ENCODE data around the gene RASGRP4. TPM values are rescaled to one million over a fixed set of nuclear protein-coding genes. Genes with fewer than 3 reads are reported as not detected.

Gene RASGRP4
- total RNA-seq, 3 donors from 2014 or later: 0.66 to 8.8 (median 1.6) TPM

- Histone ChIP-seq H3K36me3 (no peaks in the 10 kb centered on the region), H3K27me3 (peaks cover 0 to 48% of the 10 kb centered on the region in 2 donors), H3K4me1 (no peaks in the 10 kb centered on the region), H3K4me3 (no peak overlapping the region), H3K9me3 (no peaks in the 10 kb centered on the region), H3K27ac (no peak overlapping the region)
- no peak for DNase-seq (ENCODE audit: low spot score in 2 of 2)
- intact Hi-C loops (cut with DNase I; ENCODE audit: low total_unique reads): loop anchor here (5.0 kb wide), 1 partner anchor 1348 kb away; no protein-coding TSS in a partner anchor
- TF ChIP-seq POLR2AphosphoS5 (IDR thresholded peaks at IDR 0.05) (no peak), CTCF (IDR thresholded peaks at IDR 0.05) (no peak), POLR2A (IDR thresholded peaks at IDR 0.05) (no peak)
Observed at GRCh38 chr19:38359242-38360021, 66.6 kb downstream of the RASGRP4 start.

Other genes starting within 250 kb of the RASGRP4 start
- not detected for gene DPF1, start 202.0 kb downstream of the RASGRP4 start, total RNA-seq
- 10 to 100 TPM; 39.1 to 83.2 (median 51.2) TPM for gene PPP1R14A, start 169.8 kb downstream of the RASGRP4 start, total RNA-seq
- 100 to 1,000 TPM in 2 of 3 donors, 10 to 100 TPM in 1; 17.1 to 639 (median 492) TPM for gene SPINT2, start 161.6 kb downstream of the RASGRP4 start, total RNA-seq
- gene C19orf33, start 122.0 kb downstream of the RASGRP4 start, total RNA-seq: 10 to 100 TPM in 2 of 3 donors, 1 to 10 TPM in 1; 3.5 to 19.3 (median 13.1) TPM
- gene YIF1B, start 110.3 kb downstream of the RASGRP4 start, total RNA-seq: 10 to 100 TPM; 20.5 to 28.8 (median 27.7) TPM
- gene KCNK6, start 106.4 kb downstream of the RASGRP4 start, total RNA-seq: 1 to 10 TPM; 3.5 to 5.1 (median 3.6) TPM
- gene CATSPERG, start 90.4 kb downstream of the RASGRP4 start, total RNA-seq: 1 to 10 TPM; 6.4 to 7.8 (median 6.9) TPM
- 100 to 1,000 TPM; 203 to 598 (median 218) TPM for gene PSMD8, start 51.6 kb downstream of the RASGRP4 start, total RNA-seq
- gene GGN, start 38.2 kb downstream of the RASGRP4 start, total RNA-seq: under 1 TPM; 0.16 to 0.44 (median 0.33) TPM
- under 1 TPM; 0.16 to 0.66 (median 0.29) TPM for gene SPRED3, start 37.5 kb downstream of the RASGRP4 start, total RNA-seq
- gene FAM98C, start 23.1 kb downstream of the RASGRP4 start, total RNA-seq: 10 to 100 TPM; 21.1 to 32.6 (median 22.9) TPM
- gene RYR1, start 7.5 kb upstream of the RASGRP4 start, total RNA-seq: 1 to 10 TPM; 1.3 to 6.7 (median 3.5) TPM
- 1 to 10 TPM; 2.5 to 9.3 (median 3.6) TPM for gene MAP4K1, start 191.7 kb upstream of the RASGRP4 start, total RNA-seq
- gene EIF3K, start 193.0 kb upstream of the RASGRP4 start, total RNA-seq: 100 to 1,000 TPM; 401 to 562 (median 420) TPM
- 100 to 1,000 TPM; 182 to 296 (median 269) TPM for gene ACTN4, start 221.4 kb upstream of the RASGRP4 start, total RNA-seq

Data from breast epithelium (tissue), 4 donors.